ENCODE results near the gene PPP1R2C. TPM values are rescaled to one million over a fixed set of nuclear protein-coding genes. Genes with fewer than 3 reads are reported as not detected.

The PPP1R2C gene
- total and polyA plus RNA-seq, 2 of the 4 experiments (the other 2 are of a cell fraction): not detected

DNA sequence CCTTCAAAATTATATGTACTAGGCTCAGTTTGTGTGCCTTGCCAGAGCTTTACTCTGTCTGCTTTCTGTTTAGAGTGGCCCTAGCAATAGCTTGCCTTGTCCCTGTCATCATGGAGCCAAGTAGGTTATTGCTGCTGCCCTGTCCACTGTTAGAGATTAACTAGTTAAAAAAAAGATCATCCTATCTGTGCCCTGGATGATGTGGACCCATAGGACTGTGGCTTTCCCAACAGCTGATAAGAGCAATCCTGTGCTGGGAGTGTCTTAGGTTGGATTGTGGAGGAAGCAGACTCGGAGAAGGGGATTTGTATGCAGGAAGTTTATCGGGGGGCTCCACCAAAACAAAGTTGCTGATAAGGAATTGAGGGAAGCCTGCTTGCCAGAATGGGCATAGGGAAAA, 23.8 kb downstream of the PPP1R2C start:
- Histone ChIP-seq H2BK120ac (ENCODE audit: low read depth, low read length) (no peak overlapping the region), H4K8ac (ENCODE audit: low read depth in 2 of 2, low read length in 2 of 2) (no peak overlapping the region), H3K27ac (ENCODE audit: insufficient read depth, low read length) (no peak overlapping the region), H3K4me3 (ENCODE audit: insufficient read depth, low read depth, low read length) (no peak overlapping the region), H3K79me1 (ENCODE audit: low read depth in 1 of 2, low read length in 2 of 2) (no peaks in the 10 kb centered on the region), H3K23ac (ENCODE audit: low read depth, low read length) (no peak overlapping the region), H3K18ac (ENCODE audit: low read depth, low read length) (no peak overlapping the region), H3K9me3 (ENCODE audit: control insufficient read depth, insufficient read depth, low read length) (no peaks in the 10 kb centered on the region), H4K5ac (ENCODE audit: low read depth, low read length) (no peak overlapping the region), H3K27me3 (ENCODE audit: control insufficient read depth, insufficient read depth, low read length) (no peaks in the 10 kb centered on the region), H2AFZ (replicated peaks; ENCODE audit: low read length, poor library complexity) (no peak overlapping the region), H2BK5ac (ENCODE audit: low read depth, low read length, poor library complexity, severe bottlenecking) (no peak overlapping the region), H4K20me1 (ENCODE audit: insufficient read depth, low read length) (no peaks in the 10 kb centered on the region), H3K56ac (ENCODE audit: extremely low read depth, insufficient read depth, low read length) (no peak overlapping the region), H3K4me2 (ENCODE audit: low read depth, low read length) (no peak overlapping the region), H2BK20ac (ENCODE audit: low read depth, low read length) (no peak overlapping the region), H3K9ac (ENCODE audit: low read depth, low read length) (no peak overlapping the region), H2AK5ac (ENCODE audit: low read depth, low read length) (no peak overlapping the region), H2BK15ac (ENCODE audit: low read depth, low read length) (no peak overlapping the region), H3K4ac (ENCODE audit: low read depth, low read length) (no peak overlapping the region), H3K36me3 (ENCODE audit: control insufficient read depth, insufficient read depth, low read length) (no peaks in the 10 kb centered on the region), H3K14ac (replicated peaks; ENCODE audit: low read depth, low read length) (no peak overlapping the region), H3K9me1 (ENCODE audit: insufficient read depth, low read length) (no peaks in the 10 kb centered on the region), H2AK9ac (replicated peaks; ENCODE audit: low read depth, low read length, poor library complexity) (no peak overlapping the region), H3K4me1 (ENCODE audit: control insufficient read depth, insufficient read depth, low read length) (no peaks in the 10 kb centered on the region), H4K91ac (ENCODE audit: insufficient read depth, low read depth, low read length) (no peak overlapping the region)
- ChIA-PET CTCF (no interaction called here), POLR2A (ENCODE audit: unreplicated experiment) (no interaction called here)
- dilution Hi-C loops (cut with HindIII; ENCODE audit: low sequenced_read_pairs, unreplicated experiment): no loop called here
- ATAC-seq (ENCODE audit: low read depth): no peak
- intact Hi-C loops (cut with micrococcal nuclease): no loop called here
- BruUV-seq (replicated peaks): no TSS peak
- no peak for DNase-seq
- TF ChIP-seq, protein P1, sequence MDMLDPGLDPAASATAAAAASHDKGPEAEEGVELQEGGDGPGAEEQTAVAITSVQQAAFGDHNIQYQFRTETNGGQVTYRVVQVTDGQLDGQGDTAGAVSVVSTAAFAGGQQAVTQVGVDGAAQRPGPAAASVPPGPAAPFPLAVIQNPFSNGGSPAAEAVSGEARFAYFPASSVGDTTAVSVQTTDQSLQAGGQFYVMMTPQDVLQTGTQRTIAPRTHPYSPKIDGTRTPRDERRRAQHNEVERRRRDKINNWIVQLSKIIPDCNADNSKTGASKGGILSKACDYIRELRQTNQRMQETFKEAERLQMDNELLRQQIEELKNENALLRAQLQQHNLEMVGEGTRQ (IDR thresholded peaks at IDR 0.05; ENCODE audit: low read depth, low read length): no peak
- TF ChIP-seq, protein P2, sequence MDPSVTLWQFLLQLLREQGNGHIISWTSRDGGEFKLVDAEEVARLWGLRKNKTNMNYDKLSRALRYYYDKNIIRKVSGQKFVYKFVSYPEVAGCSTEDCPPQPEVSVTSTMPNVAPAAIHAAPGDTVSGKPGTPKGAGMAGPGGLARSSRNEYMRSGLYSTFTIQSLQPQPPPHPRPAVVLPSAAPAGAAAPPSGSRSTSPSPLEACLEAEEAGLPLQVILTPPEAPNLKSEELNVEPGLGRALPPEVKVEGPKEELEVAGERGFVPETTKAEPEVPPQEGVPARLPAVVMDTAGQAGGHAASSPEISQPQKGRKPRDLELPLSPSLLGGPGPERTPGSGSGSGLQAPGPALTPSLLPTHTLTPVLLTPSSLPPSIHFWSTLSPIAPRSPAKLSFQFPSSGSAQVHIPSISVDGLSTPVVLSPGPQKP (IDR thresholded peaks at IDR 0.05; ENCODE audit: borderline replicate concordance, low read depth, low read length): no peak
- TF ChIP-seq CEBPB (IDR thresholded peaks at IDR 0.05; ENCODE audit: low read depth, low read length) (no peak), POLR2A (IDR thresholded peaks at IDR 0.05; ENCODE audit: low read depth, low read length) (no peak), NFE2L2 (IDR thresholded peaks at IDR 0.05; ENCODE audit: low read depth, low read length) (no peak), BHLHE40 (IDR thresholded peaks at IDR 0.05; ENCODE audit: low read depth, low read length) (no peak), RCOR1 (IDR thresholded peaks at IDR 0.05; ENCODE audit: insufficient replicate concordance, low read length) (no peak), RAD21 (IDR thresholded peaks at IDR 0.05; ENCODE audit: low read length) (no peak), SMC3 (IDR thresholded peaks at IDR 0.05; ENCODE audit: low read depth, low read length) (no peak), RFX5 (IDR thresholded peaks at IDR 0.05; ENCODE audit: low read depth, low read length) (no peak), MAZ (IDR thresholded peaks at IDR 0.05; ENCODE audit: borderline replicate concordance, low read depth, low read length) (no peak), CHD1 (IDR thresholded peaks at IDR 0.05; ENCODE audit: low read depth, low read length) (no peak)
- TF ChIP-seq, protein P3, sequence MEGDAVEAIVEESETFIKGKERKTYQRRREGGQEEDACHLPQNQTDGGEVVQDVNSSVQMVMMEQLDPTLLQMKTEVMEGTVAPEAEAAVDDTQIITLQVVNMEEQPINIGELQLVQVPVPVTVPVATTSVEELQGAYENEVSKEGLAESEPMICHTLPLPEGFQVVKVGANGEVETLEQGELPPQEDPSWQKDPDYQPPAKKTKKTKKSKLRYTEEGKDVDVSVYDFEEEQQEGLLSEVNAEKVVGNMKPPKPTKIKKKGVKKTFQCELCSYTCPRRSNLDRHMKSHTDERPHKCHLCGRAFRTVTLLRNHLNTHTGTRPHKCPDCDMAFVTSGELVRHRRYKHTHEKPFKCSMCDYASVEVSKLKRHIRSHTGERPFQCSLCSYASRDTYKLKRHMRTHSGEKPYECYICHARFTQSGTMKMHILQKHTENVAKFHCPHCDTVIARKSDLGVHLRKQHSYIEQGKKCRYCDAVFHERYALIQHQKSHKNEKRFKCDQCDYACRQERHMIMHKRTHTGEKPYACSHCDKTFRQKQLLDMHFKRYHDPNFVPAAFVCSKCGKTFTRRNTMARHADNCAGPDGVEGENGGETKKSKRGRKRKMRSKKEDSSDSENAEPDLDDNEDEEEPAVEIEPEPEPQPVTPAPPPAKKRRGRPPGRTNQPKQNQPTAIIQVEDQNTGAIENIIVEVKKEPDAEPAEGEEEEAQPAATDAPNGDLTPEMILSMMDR (conservative IDR thresholded peaks at IDR 0.05; ENCODE audit: low read depth, low read length): no peak
- no CpG with 5 or more reads among the region's 2 CpGs for WGBS, 2 experiments (ENCODE audit: extremely low coverage in 2 of 2, insufficient read length in 1 of 2)
- in situ Hi-C loops (cut with MboI; ENCODE audit: low sequenced_read_pairs): no loop called here
